Measurements from ENCODE around the gene DIDO1. TPM values are rescaled to one million over a fixed set of nuclear protein-coding genes. Genes with fewer than 3 reads are reported as not detected.

DIDO1 gene
- total RNA-seq, 1 donor from 2014 or later = 37.9 TPM

DNA sequence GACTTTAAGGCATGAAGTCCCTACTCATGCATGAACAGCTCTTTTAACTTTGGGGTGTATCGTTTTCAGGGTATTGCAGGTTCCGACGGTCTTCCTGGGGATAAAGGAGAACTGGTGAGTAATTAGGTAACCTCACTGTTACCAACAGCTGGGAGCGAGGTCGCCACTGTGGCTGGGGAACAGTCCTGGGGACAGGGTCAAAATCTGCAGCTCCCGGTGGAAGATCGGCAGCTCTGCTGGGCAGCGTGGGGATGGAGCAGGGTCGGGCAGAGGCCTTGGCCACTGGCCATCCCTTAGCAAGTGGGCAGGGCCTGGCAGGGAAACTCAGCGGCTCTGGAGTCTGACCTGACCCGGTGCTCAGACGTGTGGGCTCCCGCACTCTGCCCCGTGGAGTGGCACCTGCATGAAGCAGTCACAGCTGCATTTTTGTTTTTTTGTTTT is 93.3 kb downstream of the DIDO1 start:
- DNase-seq (ENCODE audit: low read depth) = no peak
- H3K4me3 ChIP-seq (ENCODE audit: low read depth, low read length) = no peak overlapping the region
- peaks cover 8% of the 10 kb centered on the region for H3K27me3 ChIP-seq (ENCODE audit: control insufficient read depth, insufficient read depth, low read length)
- TF ChIP-seq, protein P1, sequence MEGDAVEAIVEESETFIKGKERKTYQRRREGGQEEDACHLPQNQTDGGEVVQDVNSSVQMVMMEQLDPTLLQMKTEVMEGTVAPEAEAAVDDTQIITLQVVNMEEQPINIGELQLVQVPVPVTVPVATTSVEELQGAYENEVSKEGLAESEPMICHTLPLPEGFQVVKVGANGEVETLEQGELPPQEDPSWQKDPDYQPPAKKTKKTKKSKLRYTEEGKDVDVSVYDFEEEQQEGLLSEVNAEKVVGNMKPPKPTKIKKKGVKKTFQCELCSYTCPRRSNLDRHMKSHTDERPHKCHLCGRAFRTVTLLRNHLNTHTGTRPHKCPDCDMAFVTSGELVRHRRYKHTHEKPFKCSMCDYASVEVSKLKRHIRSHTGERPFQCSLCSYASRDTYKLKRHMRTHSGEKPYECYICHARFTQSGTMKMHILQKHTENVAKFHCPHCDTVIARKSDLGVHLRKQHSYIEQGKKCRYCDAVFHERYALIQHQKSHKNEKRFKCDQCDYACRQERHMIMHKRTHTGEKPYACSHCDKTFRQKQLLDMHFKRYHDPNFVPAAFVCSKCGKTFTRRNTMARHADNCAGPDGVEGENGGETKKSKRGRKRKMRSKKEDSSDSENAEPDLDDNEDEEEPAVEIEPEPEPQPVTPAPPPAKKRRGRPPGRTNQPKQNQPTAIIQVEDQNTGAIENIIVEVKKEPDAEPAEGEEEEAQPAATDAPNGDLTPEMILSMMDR (IDR thresholded peaks at IDR 0.05; ENCODE audit: insufficient read depth, low read length, poor library complexity, severe bottlenecking) = no peak
- no peaks in the 10 kb centered on the region for H3K36me3 ChIP-seq (ENCODE audit: control insufficient read depth, insufficient read depth, low read length)

DNA sequence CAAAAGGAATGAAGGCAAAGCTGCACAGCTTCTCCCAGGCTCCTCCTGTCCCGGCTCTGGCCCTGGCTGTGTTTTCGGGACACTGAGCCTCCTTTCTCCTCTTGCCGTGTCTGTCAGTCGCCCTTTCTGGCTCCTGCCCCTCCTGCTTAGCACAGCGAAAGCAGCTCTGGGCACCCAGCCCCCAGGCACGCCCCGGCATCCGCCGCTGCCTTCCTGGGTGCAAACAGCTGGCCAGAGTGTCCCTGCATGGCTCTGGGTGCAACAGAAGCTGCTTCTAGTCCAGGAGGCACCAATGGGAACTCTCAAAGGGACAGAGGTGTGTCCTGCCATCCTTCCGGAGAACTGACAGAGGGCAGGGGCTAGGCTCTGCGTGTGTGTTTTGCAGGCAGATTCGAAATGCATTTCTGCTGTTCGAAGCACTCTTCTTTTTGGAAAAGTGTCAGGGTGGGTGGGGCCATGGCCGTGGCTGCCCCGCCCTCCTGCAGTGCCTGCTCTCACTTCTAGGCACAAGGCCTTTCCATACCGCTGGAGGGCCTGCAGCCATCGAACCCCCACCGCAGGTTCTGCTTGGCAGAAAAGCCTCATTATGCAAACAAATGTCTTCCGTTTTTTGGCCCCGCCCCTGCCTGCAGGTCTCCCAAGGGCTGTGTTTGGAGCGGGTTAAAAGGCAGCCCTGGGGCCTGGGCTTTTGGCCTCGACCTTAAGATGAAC is 93.9 kb downstream of the DIDO1 start:
- no peak for DNase-seq (ENCODE audit: low read depth)
- peaks cover 12% of the 10 kb centered on the region for H3K27me3 ChIP-seq (ENCODE audit: control insufficient read depth, insufficient read depth, low read length)
- TF ChIP-seq, protein P1 (IDR thresholded peaks at IDR 0.05; ENCODE audit: insufficient read depth, low read length, poor library complexity, severe bottlenecking) = no peak
- no peak overlapping the region for H3K4me3 ChIP-seq (ENCODE audit: low read depth, low read length)
- H3K36me3 ChIP-seq (ENCODE audit: control insufficient read depth, insufficient read depth, low read length) = no peaks in the 10 kb centered on the region

DNA sequence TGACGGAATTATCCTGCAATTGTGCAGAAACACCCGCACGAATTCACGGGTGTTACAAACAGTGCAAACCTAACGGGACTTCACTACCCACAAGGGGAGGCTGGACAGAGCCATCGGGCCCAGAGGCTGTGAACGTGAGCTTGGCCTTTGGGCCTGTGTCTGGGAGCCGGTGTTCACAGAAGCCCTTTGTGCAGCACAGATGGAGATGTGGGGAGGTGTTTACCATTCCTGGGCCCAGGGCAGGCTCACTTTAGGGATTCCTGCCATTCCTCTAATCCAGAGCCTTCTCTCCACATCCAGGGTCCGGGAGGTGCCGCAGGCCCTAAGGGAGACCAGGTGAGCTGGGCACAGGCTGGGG is 94.5 kb downstream of the DIDO1 start:
- no peak overlapping the region for H3K4me3 ChIP-seq (ENCODE audit: low read depth, low read length)
- TF ChIP-seq, protein P1 (IDR thresholded peaks at IDR 0.05; ENCODE audit: insufficient read depth, low read length, poor library complexity, severe bottlenecking) = no peak
- peaks cover 14% of the 10 kb centered on the region for H3K27me3 ChIP-seq (ENCODE audit: control insufficient read depth, insufficient read depth, low read length)
- H3K36me3 ChIP-seq (ENCODE audit: control insufficient read depth, insufficient read depth, low read length) = no peaks in the 10 kb centered on the region
- DNase-seq (ENCODE audit: low read depth) = no peak

DNA sequence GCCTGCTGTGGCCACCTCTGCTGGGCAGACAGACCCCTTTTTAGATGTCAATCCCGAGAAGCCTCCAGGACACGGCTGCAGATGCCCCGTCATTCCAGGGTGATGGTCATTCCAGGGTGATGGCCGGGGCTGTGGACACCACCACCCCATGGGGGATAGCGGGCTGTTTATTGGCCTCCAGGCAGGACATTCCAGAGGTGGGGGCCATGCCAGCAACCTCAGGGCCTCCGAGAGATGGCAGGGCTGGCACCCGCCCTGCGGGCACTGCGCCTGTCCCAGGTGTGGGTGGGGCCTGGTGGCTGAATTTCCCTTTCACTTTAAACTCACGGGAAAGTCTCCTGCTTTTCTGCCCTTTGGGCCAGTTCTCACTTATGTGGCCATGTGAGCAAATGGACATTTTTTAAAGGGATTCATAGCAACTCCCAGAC is 94.9 kb downstream of the DIDO1 start:
- H3K36me3 ChIP-seq (ENCODE audit: control insufficient read depth, insufficient read depth, low read length) = no peaks in the 10 kb centered on the region
- DNase-seq (ENCODE audit: low read depth) = no peak
- peaks cover 14% of the 10 kb centered on the region for H3K27me3 ChIP-seq (ENCODE audit: control insufficient read depth, insufficient read depth, low read length)
- no peak overlapping the region for H3K4me3 ChIP-seq (ENCODE audit: low read depth, low read length)
- TF ChIP-seq, protein P1 (IDR thresholded peaks at IDR 0.05; ENCODE audit: insufficient read depth, low read length, poor library complexity, severe bottlenecking) = no peak

DNA sequence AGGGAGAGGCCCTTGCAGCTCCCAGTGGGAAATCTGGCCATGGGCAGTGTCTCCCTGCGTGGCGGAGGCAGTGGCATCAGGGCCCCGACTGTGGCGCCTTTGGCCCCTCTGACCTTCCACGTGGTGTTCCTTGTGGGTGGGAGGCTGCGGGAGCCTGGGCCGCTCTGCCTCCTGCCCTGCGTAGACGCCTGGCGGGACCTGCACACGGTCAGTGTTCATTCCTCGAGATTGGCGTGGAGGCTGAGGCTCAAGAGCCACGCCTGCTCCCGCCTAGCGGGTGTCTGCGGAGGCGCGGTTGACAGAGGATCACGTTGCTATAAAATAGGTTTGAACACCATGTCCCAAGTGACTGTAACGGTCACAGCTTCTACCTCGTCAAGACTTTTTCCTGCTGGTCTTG is 95.5 kb downstream of the DIDO1 start:
- Histone ChIP-seq H3K4me3 (ENCODE audit: low read depth, low read length) (no peak overlapping the region), H3K27me3 (ENCODE audit: control insufficient read depth, insufficient read depth, low read length) (peaks cover 9% of the 10 kb centered on the region), H3K36me3 (ENCODE audit: control insufficient read depth, insufficient read depth, low read length) (no peaks in the 10 kb centered on the region)
- DNase-seq (ENCODE audit: low read depth) = no peak
- TF ChIP-seq, protein P1 (IDR thresholded peaks at IDR 0.05; ENCODE audit: insufficient read depth, low read length, poor library complexity, severe bottlenecking) = no peak

DNA sequence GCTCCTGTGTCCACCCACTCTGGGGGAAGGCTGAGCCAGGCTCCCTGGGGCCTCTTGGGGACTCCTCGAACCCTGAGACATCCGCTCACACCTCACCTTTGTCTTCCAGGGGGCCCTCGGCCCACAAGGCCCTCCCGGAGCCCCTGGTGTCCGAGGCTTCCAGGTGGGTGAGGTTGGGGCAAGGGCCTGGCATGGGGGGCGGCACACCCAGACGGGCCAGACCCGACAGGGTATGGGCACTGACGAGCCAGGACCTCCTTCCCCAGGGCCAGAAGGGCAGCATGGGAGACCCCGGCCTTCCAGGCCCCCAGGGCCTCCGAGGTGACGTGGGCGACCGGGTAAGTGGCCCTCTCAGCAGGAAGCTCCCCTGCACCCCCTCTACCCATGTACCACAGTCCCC is 96.1 kb downstream of the DIDO1 start:
- no peak for DNase-seq (ENCODE audit: low read depth)
- no peaks in the 10 kb centered on the region for H3K36me3 ChIP-seq (ENCODE audit: control insufficient read depth, insufficient read depth, low read length)
- TF ChIP-seq, protein P1 (IDR thresholded peaks at IDR 0.05; ENCODE audit: insufficient read depth, low read length, poor library complexity, severe bottlenecking) = no peak
- H3K27me3 ChIP-seq (ENCODE audit: control insufficient read depth, insufficient read depth, low read length) = peaks cover 8% of the 10 kb centered on the region
- H3K4me3 ChIP-seq (ENCODE audit: low read depth, low read length) = no peak overlapping the region

All from kidney epithelial cell (primary cell).